Suprapubic skin (tissue), 4 donors: ENCODE measurements around the gene RGS2.

Experiments used
- CTCF ChIP-seq, 2 donors: fragments of 200-600 bp in 1 of 2; fragments of 450-650 bp in 1 of 2; sonication (generic) in 1 of 2; IDR thresholded peaks; one replicate each; pipeline ENCODE4 v1.5.1; 2016 to 2019; ENCODE audit warnings: antibody characterized with exemption in 2 of 2, mild to moderate bottlenecking in 1 of 2, moderate library complexity in 1 of 2
- POLR2A ChIP-seq, 2 donors: fragments of 450-650 bp; IDR thresholded peaks; one replicate each; pipeline ENCODE4 v1.6.1; 2017; ENCODE audit warnings: antibody characterized with exemption in 2 of 2, mild to moderate bottlenecking in 2 of 2, moderate library complexity in 2 of 2
- POLR2AphosphoS5 ChIP-seq, 3 donors: sonication (generic); formaldehyde crosslinking; IDR thresholded peaks; one replicate each; pipeline ENCODE4 v1.6.1; 2017; ENCODE audit warnings: antibody characterized with exemption in 3 of 3

GRCh38 chr1:192814805-192815204 is 6.0 kb downstream of the RGS2 start:
- no peak for TF ChIP-seq CTCF (IDR thresholded peaks at IDR 0.05)
- TF ChIP-seq POLR2A (IDR thresholded peaks at IDR 0.05), result no peak
- TF ChIP-seq POLR2AphosphoS5 (IDR thresholded peaks at IDR 0.05), result no peak
